GM19324 (cell line): ENCODE data around the gene BANK1.

Source experiments
- ATAC-seq: cut with Tn5 transposase; IDR thresholded peaks from one replicate; pipeline ENCODE4 v1.9.1; 2021; ENCODE audit warnings: mild to moderate bottlenecking, moderate library complexity; ENCODE audit not compliant: unreplicated experiment, low FRiP score

The BANK1 gene

GRCh38 chr4:101807351-101807750 is 16.8 kb downstream of the BANK1 start:
- ATAC-seq, result peak; percentile 35

GRCh38 chr4:101813604-101814003 is 23.1 kb downstream of the BANK1 start:
- peak; percentile 47 for ATAC-seq

- no peak for ATAC-seq
These were observed 27.8 kb downstream of the BANK1 start for GRCh38 chr4:101818362-101818761.

DNA sequence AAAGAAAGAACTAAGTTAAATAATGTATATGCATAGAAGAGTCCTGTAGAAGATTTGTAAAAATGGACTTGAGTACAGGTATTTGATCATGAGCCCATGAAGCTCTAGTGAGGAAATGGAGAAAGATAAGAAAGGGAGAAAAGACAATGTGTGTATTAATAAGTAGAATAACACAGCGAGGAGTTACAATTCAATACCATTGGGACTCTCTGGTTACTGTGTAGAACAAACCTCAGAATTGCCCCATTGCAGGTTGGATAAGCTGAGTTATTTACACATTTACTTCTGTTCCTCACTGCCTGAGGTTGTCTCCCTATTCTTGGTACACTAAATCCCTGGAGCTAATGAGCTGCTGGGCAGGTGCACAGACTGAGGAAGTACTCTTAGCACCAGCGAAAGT is 33.3 kb downstream of the BANK1 start:
- no peak for ATAC-seq

GRCh38 chr4:101824500-101824899 is 34.0 kb downstream of the BANK1 start:
- no peak for ATAC-seq

- ATAC-seq, result no peak
These were observed 35.4 kb downstream of the BANK1 start for GRCh38 chr4:101825953-101826352.

DNA sequence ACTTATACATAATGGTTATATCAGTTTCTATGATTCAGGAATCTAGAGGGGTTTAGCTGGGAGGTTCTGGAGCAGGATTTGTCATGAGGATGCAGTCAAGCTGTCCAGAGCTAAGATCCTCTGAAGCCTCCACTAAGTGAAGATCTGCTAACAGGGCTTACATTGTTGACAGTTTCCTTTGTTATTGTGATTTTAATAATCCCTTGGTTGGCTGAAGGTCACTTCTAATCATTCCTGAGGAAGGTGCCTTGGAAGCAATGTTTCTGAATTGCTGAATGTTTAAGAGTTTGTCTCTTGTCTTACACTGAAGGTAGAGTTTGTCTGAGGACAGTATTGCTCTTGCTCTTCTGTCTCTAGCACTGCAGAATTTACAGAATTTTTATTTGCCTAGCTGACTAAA is 41.3 kb downstream of the BANK1 start:
- ATAC-seq, result no peak

GRCh38 chr4:101833480-101833879 is 43.0 kb downstream of the BANK1 start:
- no peak for ATAC-seq

DNA sequence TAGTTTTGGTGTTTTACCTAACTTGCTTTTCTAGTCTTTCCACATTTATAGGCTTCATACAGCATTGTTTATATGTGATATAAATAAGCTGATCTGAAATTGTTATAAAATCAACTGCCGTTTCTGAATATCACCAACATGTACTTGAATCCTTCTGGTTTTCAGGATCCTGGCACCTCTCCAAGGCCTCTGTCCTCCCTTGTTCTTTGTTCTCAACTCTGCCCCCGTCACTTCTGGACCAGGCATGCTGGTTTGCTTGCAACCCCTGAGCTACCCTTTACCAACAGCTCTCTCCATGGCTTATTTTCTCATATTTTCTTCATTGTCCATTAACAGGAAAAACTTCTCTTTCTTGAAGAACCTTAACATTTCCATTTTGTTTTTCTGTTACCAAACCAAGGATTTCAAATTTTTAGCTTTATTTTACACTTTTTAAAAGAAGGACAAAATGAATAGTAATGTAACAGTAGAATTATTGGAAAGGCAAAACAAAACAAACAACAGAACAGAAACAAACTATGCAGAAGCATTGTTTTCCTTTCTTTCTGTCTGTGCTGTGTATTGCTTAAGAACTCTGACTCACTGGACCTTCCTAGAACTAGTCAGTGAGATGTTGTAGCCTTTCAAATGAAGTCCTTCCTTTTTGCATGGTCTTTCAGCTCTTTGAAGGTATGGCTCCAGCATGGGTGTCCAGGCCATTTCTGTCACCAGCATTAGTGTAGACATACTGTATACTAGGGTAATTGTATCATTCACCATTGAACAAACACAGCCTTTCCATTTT is 44.8 kb downstream of the BANK1 start:
- ATAC-seq, result no peak

DNA sequence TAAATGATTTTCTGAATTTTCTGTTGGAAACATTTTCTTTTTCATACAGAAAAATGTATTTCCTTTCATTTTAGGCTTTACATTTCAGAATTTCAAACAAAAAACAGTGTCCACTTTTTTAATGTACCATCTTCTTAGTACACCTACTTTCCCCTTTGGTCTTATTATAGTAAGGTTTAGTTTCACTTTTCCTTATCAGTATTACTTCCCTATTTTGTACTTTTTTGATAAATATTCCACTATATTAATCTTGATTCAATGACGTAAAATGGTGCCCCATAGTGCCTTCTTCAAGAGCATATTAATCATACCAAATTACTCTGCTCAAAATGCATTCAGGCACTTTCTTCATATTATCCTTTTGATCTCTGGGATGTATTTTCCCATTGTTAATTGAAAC is 52.5 kb downstream of the BANK1 start:
- no peak for ATAC-seq

- no peak for ATAC-seq
These were observed 56.0 kb downstream of the BANK1 start for GRCh38 chr4:101846550-101846949.

DNA sequence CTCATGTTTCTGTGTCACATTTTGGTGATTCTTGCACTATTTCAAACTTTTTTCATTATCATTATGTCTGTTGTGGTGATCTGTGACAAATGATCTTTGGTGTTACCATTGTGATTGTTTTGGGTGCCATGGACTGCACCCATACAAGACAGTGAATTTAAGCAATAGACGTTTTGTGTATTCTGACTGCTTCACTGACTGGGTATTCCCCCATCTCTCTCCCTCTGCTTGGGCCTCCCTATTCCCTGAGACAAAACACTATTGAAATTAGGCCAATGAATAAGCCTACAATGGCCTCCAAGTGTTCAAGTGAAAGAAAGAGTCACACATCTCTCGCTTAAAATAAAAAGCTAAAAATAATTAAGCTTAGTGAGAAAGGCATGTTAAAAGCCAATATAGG is 60.2 kb downstream of the BANK1 start:
- ATAC-seq, result no peak

- no peak for ATAC-seq
These were observed 61.1 kb downstream of the BANK1 start for GRCh38 chr4:101851672-101852071.

- ATAC-seq, result peak; percentile 72
These were observed 62.5 kb downstream of the BANK1 start for GRCh38 chr4:101853028-101853427.

- no peak for ATAC-seq
These were observed 63.2 kb downstream of the BANK1 start for GRCh38 chr4:101853691-101854090.

DNA sequence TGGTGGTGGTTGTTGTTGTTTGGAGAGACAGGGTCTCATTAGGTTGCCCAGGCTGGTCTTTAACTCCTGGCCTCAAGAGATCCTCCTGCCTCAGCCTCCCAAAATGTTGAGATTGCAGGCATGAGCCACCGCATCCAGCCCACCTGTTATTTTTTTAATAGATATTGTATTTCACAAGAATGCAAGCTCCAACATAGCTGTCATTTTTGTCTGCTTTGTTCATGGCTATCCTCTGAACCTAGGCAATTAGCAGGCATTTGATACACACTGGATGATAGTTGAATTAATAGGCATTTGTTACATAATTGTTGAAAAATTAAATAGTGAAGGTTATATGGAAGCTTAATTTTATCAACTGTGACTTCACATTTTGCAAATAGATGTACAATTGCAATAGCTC is 64.7 kb downstream of the BANK1 start:
- ATAC-seq, result no peak

GRCh38 chr4:101856149-101856548 is 65.6 kb downstream of the BANK1 start:
- no peak for ATAC-seq

GRCh38 chr4:101857176-101857575 is 66.6 kb downstream of the BANK1 start:
- no peak for ATAC-seq

GRCh38 chr4:101858641-101859040 is 68.1 kb downstream of the BANK1 start:
- no peak for ATAC-seq

DNA sequence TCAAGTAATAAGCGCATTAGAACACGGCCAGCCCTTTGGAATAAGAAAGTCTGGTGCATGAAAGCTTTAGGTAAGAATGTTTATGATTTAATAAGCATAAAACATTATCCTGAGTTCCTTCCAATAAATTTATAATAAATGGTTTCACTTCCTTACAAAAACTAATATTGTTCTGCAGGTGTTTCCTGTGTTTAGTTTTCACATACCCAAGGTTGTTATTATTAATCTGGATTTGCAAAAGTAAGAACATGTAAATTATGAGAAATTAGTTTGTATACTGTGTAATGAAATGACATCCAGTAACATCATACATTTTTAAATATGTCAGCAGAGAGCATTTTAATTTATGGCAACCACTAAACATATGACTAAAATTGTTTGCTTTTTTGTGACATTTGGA is 72.1 kb downstream of the BANK1 start:
- ATAC-seq, result no peak

DNA sequence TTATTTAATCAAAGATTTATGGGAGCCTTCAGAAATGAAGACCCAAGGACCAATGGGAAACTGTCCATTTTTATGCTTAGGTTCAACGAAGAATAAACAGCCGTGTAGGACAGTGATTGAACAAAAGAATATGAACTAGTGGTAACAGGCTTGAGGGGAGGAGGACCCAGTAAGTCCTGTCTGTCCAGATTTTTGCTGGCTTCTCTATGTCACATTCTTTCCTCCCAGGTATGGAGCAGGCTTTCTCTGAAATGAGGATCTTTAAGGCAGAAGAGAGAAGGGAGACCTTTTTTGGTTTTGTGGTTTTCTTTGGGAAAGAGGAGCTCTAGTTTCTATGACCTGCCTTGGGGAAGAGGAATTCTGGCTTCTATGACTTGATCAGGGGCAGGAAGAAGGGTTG is 74.1 kb downstream of the BANK1 start:
- ATAC-seq, result no peak

DNA sequence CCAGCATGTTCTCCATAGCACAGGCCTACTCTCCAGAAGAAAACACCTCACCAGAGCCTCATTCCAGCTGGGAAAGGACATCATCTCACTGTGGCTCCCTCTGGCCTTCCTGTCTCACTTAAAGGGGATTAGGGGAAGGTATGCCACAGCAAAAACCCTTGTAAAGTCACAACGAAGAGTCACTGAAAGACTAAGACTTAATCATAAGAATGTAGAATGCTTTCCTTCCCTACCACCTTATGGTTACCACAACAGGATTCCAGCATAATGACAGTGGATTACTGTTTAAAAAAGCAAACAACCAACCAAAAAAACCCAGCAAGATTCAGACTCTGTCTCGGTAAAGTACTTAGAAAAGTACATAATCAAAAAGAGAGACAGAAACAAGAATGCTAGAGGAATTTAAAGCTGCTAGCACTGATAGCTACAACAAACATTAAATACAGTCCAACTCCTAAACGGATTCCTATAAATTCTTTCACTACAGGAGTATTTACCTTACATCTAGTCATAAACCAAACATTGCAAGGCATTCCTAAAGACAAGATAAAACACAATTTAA is 75.1 kb downstream of the BANK1 start:
- no peak for ATAC-seq
